ENCODE measurements around the gene PPT1.

DNA sequence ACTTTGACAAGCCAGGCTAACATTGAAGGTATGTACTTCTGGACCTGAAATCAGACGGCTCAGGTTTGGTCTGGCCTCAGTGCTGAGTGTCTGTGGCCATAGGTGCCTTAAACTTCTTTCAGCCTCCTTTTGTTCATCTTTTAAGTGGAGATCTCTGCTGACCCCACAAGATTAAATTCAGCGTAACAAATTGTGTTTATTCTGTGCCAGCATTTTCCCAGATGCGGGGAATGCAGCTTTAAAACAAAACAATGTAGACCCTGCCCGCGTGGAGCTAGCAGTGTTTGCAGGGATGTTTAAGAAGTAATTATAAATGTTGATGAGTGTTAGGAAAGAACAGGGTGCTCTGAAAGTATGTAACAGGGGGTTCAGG lies 55.6 kb downstream of the PPT1 start:
- TF ChIP-seq, protein P1, sequence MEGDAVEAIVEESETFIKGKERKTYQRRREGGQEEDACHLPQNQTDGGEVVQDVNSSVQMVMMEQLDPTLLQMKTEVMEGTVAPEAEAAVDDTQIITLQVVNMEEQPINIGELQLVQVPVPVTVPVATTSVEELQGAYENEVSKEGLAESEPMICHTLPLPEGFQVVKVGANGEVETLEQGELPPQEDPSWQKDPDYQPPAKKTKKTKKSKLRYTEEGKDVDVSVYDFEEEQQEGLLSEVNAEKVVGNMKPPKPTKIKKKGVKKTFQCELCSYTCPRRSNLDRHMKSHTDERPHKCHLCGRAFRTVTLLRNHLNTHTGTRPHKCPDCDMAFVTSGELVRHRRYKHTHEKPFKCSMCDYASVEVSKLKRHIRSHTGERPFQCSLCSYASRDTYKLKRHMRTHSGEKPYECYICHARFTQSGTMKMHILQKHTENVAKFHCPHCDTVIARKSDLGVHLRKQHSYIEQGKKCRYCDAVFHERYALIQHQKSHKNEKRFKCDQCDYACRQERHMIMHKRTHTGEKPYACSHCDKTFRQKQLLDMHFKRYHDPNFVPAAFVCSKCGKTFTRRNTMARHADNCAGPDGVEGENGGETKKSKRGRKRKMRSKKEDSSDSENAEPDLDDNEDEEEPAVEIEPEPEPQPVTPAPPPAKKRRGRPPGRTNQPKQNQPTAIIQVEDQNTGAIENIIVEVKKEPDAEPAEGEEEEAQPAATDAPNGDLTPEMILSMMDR (IDR thresholded peaks at IDR 0.05): no peak
- no peak for TF ChIP-seq POLR2A (IDR thresholded peaks at IDR 0.05)

All from testis (tissue), 2 donors.